GM21367 (cell line): ENCODE data around the gene GJC1.

ENCODE experiments used
- ATAC-seq: cut with Tn5 transposase; IDR thresholded peaks from one replicate; pipeline ENCODE4 v1.9.1; 2021; ENCODE audit not compliant: unreplicated experiment

GJC1 gene

DNA sequence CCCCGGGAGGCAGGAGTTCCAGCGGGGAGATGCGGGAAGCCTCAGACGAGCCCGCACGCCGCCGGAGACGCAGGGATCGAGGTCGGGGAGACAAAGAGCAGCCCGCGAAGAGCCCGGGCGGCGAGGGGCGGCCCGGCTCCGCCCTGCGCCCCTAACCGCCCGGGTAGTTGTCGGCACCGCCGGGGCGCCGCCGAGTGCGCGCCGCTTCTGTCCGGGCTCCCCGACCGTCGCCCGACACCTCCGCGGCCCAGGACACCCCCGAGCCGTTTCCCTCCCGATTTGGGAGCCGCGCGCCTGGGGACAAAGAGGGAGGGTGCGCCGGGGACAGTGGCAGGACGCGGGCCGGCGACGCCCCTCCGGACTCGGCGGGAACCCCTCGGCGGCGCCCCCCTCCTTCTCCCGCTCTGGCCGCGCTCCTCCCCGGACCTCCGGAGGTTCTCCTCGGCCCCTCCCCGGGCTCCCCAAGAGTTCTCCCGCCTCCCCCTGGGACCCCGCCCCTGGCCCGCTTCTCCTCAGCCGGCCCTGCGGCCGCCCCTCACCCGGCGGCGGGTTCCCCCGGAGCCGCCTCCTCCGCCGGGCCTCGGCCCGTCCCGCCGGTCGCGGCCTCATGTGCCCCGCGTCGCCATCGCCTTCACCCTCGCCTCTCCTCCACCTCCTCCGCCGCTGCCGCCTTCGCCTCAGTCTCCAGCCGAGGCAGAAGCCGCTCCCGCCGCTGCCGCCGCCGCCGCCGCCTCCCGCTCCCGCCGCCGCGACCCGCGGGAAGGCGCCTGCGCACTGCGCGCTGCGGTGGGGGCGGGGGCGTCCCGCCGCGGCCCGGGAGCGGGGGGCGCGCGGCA lies at the start of gene GJC1:
Gene GJC1, minus strand, starts transcription at position 765 of the 836 bp plus-strand sequence. CDS start 24,470 bp downstream, outside the sequence.
- ATAC-seq, result no peak

DNA sequence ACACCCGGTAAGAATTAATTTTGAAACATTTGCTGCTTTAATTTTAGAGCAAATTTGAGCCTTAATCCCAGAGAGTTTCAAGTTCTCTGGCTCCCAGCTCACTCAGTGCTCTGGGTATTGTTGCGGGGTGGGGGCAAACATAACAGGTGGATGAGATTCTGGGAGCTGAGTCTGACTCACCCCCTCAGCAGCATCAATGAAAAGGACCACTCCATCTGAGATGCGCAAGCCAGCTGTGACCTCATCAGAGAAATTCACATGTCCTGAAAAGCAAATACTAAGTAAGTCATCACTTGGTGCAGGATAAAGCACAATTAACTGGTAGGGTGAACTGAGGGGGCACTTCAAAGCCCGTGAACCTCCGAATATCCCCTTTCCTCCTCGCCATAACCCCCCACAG lies 49.3 kb upstream of the GJC1 start:
- no peak for ATAC-seq

DNA sequence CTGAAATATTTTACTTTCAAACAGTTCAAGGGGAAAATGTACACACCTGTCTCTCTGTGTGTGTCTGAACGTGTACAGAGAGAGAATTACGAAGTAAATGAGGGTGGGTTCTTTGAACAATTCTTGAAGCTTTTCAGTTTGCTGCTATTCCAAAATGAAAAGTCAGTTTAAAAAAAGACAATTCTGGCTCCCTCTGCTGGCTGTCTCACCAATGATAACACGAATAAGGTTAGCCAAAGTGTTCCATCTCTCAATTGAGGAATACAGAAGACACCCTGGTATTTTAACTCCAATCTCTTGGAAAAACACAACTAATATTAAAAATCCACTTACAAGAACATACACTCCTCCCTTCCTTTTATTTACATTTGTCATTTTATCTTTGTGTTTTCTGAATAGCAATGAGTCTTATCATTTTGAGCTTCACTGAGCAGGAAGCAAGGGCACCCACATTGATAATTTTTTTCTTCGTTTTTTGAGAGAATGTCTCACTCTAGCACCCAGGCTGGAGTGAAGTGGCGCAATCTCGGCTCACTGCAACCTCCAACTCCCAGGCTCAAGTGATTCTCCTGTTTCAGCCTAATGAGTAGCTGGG lies 48.6 kb upstream of the GJC1 start:
- ATAC-seq, result no peak

DNA sequence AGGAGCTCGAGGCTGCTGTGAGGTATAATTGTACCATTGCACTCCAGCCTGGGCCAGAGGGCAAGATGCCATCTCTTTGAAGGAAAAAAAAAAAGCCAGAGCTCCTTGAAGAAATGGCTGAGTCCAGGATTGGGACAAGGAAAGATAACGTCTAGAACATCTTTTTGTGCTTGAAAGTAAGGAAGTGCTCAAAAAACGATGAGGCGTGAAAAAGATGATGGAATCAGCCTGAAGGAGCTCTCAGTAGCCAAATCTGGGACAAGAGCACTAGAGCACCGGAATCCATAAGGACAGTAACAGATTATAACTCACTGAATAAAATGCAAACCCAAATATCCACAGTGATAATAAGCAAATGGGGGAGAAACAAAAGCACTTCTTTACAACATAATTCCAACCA lies 47.0 kb upstream of the GJC1 start:
- ATAC-seq, result no peak

DNA sequence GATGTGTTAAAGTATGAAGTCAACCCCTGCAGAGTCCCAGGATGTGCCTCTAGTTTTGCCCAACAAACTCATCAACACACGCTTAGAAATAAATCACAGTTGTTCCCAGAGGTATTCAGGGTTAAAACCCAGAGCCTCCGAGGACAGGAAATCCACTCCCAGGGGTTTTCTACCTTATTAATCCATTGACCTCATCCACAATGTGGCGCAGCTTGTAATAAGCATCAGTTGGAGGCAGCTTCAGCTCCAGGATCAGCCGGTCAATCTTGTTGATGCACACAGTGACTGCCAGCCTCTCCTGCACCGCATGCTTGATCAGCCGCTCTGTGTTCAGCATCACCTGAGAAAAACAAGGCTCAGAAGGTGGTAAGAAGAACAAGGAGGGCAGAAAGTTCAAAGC lies 45.7 kb upstream of the GJC1 start:
- no peak for ATAC-seq

DNA sequence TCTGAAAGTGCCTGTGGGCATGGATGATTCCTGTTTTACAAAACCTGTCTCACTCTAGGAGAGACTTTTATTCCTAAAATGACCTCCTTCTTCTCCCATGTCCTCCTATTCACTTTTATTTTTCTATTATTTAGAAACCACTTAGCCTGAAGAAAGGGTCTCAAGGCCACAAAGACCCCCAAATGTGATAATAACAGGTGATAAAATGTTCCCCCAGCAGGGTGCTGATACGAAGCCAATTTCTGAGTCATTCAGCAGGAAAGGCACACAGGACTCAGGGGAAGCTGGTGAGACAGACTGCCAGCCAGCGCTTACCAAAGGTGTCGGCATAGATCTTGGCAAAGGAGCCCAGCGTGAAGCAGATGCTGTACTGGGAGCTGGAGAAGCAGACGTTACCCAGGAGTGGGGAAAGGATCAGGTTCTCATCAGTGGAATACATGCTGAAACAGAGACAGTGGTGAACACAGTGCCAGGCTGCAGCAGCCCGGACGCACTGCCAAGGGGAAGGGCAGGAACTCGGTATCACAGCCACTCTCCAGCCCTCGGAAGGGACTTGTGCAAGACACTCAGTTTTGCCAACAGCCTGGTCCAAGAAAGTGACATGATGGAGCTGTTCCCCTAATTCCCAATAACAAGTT lies 42.2 kb upstream of the GJC1 start:
- ATAC-seq, result no peak

DNA sequence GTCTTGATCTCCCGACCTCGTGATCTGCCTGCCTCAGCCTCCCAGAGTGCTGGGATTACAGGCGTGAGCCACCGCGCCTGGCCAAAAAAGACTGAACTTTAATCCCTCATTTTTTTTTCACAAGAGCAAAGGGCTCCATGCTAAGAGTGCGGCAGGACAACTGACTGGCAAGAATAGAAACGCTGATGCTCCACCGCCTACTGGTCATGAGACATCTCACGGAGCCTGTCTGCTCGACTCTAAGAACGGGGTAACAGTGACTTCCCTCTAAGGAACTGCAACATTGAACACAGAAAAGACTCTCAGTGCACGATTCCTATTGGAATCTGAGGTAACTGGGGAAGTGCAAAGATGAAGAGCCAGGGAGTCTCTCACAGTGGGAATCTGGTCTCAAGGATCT lies 41.5 kb upstream of the GJC1 start:
- ATAC-seq, result no peak

DNA sequence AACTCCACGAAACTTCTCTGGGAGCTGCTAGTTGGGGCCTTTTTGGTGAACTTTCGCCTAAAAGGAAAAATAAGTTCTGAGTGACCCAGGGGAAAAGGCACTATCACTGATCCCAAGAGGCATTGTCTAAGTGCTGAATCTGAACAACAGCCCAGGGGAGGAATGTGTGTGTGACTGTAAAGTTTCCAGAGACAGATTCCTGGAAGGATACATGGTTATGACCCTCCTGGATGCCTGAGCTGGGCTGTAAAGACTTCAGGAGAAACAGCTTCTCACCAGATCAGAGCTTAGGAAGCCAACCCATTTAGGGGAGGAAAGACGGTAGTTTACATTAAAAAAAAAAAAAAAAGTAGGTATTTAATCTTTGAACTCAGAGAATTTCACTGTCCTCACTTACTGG lies 37.8 kb upstream of the GJC1 start:
- no peak for ATAC-seq

DNA sequence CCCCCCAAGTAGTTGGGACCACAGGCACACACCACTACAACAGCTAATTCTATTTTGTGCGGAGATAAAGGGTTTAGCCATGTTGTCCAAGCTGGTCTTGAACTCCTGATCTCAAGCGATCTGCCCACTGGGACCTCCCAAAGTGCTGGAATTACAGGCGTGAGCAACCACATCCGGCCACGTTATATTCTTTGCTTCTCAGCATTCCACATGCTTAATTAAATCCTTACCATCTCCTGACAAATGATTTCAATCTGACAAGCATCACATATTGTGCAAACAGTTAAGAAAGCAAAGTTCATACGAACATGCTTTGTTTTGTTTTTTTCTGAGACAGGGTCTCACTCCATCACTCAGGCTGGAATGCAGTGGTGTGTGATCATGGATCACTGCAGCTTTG lies 35.8 kb upstream of the GJC1 start:
- ATAC-seq, result no peak

DNA sequence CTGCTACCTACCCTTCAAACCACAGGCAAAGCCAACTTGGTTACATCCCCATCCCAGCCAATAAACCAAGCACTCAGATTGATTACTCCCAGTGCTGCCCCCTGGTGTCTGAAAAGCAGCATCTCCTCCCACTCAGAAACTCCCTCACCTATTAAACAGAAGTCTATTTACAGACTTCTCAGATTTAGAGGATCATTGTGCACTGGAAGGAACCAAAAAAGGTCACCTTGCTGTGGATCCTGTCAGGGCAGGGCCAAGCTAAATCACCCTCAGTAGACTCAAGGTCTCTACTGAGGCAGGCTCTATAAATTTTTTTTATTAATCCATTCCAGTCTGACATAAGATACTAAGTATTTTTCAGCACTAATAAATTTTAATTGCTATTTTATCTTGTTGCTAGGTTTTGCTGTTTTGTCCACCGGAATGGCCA lies 35.2 kb upstream of the GJC1 start:
- ATAC-seq, result no peak

DNA sequence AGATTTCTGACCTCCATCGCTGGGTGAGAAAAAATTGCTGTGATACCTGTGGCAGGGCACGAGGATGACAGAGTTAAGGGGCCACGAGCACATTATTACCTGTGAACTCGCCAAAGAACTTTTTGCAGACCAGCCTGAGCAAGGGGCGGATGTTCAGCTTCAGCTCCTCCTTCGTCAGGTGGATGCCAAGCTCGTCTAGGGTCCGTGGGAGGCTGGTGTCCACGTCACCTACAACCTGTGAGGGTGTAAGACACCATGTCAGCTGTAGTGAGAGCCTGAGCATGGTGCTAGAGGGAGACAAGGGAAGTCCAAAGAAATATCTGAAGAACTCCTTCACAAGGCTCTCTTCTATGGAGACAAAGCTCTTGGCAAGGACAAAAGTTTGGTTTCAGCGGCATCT lies 34.7 kb upstream of the GJC1 start:
- no peak for ATAC-seq

DNA sequence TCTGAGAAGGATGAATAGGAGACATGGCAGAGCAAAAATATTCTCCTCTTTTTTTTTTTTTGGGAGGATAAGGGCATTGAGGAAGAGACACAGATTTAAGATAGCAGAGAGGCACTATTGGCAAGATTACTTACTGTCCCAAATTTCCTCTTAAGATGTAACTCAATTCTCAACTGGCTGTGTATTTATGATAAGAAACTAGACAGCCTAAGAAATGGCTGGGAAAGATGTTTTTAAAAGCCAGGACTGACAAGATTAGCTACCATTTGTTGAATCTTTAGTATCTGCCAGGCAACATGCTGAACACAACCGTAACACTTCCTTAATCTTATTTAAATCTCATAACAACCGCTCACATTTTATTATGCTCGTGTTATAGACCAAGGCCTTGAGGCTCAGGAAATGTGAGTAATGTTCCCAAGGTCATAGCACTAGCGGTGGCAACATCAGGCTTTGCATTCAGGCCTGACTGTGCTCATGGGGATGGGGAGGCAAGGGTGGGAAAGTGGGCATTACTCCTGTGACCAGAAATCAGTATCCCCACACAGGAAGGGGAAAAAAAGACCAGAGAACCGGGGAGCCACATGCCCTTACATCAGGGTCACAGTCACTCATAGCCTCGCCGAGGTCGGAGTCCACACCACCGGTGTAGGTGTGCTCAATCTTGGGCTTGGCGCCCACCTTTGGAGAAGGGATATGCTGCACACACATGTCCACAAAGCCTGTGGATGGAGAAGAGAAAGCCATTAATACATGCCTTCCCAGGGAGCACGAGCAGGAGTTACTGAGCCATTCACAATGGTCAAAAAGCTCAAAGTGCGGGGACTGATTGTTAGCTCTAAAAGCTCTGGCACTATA lies 33.2 kb upstream of the GJC1 start:
- no peak for ATAC-seq

DNA sequence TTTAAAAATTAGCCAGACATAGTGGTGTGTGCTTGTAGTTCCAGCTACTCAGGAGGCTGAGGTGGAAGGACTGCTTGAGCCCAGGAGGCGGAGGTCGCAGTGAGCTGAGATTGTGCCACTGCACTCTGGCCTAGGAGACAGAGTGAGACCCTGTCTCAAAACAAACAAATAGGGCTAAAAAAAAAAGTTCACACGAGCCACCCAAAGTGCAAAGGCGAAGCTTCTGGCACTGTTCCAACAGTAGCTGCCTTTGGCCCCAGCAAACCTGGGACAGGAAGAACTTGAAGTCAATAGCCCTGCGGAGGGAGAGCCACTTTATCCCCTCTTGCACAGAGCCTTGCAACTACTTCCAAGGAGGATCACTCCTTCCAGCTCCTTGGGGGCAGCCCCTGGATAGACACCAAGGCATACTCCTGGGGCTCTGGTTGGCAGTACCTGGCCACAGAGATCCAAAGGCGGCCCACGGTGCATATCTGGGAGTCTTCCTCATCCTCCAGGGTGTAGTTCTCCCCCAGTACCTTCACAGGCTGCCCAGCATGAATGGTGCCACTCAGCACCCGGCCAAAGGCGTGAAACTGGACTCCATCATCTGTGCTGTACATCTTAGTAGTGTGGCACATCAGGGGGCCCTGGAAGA lies 32.3 kb upstream of the GJC1 start:
- ATAC-seq, result no peak

DNA sequence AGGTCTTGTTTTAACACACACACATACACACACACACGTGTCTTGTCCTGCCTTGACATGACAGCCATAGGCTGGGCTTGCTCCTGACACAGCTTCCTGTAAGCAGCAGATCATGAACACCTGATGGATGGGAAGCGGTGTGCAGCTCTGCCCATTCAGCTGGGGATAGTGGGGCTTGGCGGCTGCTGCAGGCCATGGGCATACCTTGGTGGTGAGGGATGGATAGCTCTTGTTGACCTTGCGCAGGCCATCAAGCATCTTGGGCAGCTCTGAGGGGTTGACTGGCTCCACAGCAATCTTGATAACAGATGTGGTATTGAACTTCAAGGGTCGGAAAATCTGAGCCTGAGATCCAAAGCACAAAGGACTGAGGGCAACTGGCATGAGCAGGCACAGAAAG lies 29.6 kb upstream of the GJC1 start:
- no peak for ATAC-seq

DNA sequence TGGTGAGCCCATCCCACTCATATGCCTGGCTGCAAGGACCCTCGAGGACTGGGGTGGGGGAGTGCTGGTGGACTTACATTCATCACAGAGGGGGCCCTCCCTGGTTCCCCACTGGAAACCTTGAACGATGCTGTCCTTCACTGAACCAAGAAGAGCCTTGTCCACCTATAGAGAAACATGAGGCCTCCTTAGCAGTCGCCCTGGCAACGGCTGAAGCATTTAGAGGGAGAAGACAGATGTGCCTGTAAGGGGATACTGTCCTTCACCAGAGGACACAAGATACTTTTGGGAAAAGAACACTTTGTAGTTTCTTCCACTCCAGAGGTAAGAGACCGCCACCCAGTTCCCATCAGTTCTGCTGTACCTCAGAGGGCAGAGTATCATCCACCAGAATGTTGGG lies 24.1 kb upstream of the GJC1 start:
- no peak for ATAC-seq

DNA sequence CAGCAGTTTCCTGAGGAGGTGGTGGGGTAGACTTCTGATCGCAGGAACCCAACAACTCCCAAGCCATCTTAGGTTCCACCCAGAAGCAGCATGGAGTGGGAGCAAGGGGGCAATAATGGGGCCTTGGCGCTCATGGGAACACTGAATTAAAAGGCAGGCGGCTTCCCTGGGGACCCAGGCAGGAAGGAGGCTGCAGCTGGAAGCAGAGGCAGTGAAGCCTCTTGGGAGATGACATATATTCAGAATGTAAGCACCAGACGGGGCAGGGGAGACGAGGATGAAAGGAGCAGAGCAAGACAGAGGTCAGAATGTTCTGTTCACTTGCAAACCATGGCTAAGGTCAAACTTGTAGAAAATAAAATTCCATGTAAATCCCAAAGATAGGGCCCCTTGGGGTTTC lies 20.5 kb upstream of the GJC1 start:
- ATAC-seq, result no peak

DNA sequence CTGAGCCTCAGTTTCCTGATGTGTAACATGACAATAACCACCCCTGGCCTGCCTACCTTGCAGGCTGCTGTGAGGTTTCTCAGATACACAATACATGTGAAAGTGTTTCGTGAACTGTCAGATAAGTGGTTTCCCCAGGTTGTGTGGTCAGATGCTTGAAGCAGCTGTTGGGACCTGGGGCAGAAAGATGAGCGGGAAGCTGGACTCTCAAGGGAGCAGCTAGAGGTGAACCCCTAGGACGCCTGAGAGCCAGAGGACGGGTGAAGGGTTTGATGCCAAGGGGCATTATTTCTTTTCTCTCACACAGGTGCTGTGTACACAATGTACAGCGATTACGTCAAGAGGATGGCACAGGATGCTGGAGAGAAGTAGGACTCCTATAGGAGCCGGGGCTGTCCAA lies 19.9 kb upstream of the GJC1 start:
- ATAC-seq, result no peak

DNA sequence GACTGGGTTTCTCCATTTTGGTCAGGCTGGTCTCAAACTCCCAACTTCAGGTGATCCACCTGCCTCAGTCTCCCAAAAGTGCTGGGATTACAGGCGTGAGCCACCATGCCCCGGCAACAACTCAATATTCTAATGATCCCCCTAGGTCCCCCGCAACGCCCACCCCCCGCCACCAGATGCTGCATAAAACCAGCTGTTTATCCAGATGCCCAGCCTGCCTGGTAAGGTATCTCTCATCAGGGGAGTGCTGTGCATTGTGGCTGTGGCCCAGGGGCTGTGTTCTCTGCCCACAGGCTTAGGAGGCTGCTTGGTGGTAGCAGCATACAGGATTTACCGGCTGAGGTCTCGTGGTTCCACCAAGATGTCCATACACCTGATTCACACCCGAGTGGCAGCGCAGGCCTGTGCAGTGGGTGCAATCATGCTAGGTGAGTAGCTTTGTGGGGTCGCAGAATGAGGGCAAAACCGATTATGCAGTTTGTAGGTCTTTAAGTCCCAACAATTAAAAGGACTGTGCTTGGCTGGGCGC lies 18.9 kb upstream of the GJC1 start:
- ATAC-seq, result no peak

DNA sequence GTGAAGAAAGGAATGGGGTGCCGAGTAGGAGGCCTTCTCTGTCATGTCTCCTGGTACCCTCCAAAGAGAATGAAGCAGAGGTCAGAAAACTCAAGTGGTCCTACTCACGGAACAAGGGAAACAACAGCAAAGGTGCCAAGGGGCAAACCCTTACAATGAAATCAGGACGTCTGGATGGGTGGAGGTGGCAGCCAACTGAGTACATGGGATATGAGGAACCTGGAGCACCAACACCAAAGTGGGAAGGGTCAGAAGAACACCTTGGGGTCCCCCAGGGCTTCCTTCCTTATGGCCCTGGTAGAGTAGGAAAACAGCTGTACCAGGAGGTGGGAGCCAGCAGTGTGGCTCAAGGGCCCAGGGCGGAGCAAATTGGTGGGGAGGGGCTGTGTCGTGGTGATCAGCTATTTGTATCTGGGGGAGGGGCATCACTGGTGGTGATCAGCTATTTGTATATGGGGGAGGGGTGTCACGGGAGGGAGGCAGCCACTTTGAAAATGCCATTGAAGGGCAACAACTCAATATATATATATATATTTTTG lies 18.2 kb upstream of the GJC1 start:
- ATAC-seq, result no peak

DNA sequence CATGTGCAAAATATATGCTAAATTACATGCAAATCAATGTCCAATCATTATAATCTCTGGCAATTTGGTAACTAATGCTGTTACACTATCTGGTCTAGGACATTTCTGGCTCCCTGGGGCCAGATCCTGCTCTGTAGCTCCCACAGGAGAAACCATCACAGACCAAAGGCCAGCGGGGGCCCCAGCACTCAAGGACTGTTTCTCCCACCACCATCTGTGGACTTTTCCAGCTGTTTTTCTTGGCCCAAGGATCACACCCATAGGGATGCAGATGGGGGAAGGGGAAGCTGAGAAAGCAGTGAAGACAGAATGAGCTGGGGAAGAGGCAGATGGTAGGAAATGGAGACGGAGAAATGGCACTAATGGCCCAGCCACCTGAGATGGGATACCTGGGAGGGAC lies 17.5 kb upstream of the GJC1 start, which contains the start of gene HIGD1B:
Gene HIGD1B, plus strand, starts transcription at position 298 of the 400 bp plus-strand sequence. CDS start 270 bp downstream, outside the sequence.
- no peak for ATAC-seq
